Measurements from ENCODE around the gene DNAAF1.

DNAAF1 gene

DNA sequence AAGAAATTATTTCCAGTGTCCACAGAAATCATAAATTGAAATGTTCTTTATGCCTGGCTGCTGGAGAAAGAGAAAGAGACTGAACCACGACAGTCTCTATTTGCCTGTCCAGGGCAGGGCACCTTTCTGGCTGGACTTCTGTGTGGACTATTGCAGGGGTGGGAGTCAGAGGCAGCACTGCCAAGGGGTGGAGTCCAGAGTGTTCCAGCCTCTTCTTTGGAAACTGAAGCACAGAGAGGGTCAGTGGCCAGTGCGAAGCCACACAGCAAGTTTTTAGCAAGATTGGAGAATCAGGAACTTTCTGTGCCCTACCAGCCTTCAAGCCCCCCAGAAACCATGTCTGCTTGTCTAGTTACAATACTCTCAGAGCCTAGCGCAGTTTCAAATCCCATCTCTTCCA is 79.4 kb downstream of the DNAAF1 start:
- H3K4me3 ChIP-seq (ENCODE audit: control insufficient read depth, low read depth, low read length), result no peak overlapping the region
- TF ChIP-seq, protein P1, sequence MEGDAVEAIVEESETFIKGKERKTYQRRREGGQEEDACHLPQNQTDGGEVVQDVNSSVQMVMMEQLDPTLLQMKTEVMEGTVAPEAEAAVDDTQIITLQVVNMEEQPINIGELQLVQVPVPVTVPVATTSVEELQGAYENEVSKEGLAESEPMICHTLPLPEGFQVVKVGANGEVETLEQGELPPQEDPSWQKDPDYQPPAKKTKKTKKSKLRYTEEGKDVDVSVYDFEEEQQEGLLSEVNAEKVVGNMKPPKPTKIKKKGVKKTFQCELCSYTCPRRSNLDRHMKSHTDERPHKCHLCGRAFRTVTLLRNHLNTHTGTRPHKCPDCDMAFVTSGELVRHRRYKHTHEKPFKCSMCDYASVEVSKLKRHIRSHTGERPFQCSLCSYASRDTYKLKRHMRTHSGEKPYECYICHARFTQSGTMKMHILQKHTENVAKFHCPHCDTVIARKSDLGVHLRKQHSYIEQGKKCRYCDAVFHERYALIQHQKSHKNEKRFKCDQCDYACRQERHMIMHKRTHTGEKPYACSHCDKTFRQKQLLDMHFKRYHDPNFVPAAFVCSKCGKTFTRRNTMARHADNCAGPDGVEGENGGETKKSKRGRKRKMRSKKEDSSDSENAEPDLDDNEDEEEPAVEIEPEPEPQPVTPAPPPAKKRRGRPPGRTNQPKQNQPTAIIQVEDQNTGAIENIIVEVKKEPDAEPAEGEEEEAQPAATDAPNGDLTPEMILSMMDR (IDR thresholded peaks at IDR 0.05; ENCODE audit: control insufficient read depth, insufficient read depth, low read depth, low read length, missing control alignments), result no peak
- DNase-seq (ENCODE audit: low read depth), result no peak

DNA sequence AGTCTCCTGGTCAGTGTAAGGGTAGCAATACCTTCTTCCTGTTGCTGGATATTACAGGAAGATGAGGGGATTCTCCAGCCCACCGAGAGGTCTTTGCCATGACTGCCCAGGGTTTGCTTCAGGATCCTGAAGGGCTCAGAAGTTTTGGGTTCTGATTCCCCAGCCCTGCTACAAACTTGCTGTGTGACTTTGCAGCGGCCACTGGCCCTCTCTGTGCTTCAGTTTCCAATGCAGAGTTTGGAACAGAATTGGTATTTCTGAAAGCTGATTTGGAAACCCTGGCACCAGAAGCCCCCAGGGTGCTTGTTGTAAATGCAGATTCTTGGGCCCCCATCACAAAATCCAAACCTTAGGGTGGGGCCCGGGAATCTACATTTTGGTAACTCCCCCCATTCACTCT is 80.0 kb downstream of the DNAAF1 start:
- no peak for DNase-seq (ENCODE audit: low read depth)
- H3K4me3 ChIP-seq (ENCODE audit: control insufficient read depth, low read depth, low read length), result no peak overlapping the region
- TF ChIP-seq, protein P1 (IDR thresholded peaks at IDR 0.05; ENCODE audit: control insufficient read depth, insufficient read depth, low read depth, low read length, missing control alignments), result no peak

DNA sequence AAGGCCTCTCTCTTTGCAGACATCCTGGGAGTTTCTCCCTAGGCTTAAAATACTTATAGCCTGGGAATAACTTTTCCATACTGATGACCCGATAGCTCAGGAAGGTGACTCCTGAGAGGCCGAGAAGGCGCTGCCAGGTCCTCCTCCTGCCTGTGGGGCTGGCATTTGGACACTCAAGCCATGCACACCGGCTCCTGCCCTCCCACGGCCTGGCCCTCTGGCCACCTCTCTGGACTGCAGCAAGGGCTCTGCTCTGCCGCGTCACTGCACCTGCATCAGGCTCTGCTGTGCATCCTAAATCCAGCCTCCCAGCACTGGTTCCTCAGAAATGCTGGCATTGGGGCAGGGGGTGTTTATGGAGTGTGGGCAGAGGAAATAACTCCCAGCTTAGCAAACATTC is 80.5 kb downstream of the DNAAF1 start:
- TF ChIP-seq, protein P1 (IDR thresholded peaks at IDR 0.05; ENCODE audit: control insufficient read depth, insufficient read depth, low read depth, low read length, missing control alignments), result no peak
- DNase-seq (ENCODE audit: low read depth), result no peak

DNA sequence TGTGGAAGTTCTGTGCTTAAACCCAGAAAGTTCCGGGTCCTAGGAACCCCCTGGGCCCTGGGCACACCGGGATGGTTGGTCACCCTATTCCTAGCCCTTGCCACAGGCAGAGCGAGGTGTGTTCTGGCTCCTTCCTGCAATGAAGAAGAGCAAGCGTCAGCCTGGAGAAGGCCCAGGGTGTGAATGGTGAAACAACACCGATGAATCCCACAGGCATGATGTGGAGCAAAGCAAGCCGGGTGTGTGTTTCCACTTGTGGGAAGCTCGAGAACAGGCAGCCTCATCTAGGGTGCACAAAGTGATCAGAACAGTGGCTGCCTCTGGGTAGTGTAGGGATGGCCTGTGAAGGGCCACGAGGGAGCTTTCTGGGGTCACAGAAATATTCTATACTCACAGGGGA is 80.9 kb downstream of the DNAAF1 start:
- TF ChIP-seq, protein P1 (IDR thresholded peaks at IDR 0.05; ENCODE audit: control insufficient read depth, insufficient read depth, low read depth, low read length, missing control alignments), result no peak
- no peak overlapping the region for H3K4me3 ChIP-seq (ENCODE audit: control insufficient read depth, low read depth, low read length)
- no peak for DNase-seq (ENCODE audit: low read depth)

More for the DNA sequence above, 80.5 kb downstream of the DNAAF1 start:
- H3K4me3 ChIP-seq (ENCODE audit: control insufficient read depth, low read depth, low read length), result no peak overlapping the region
